Lower leg skin (tissue), 4 donors: ENCODE results near the gene DNAJC2. TPM values are rescaled to one million over a fixed set of nuclear protein-coding genes. Genes with fewer than 3 reads are reported as not detected.

Source experiments
- DNase-seq, 2 donors: peaks; one replicate each; pipeline ENCODE4 v3.0.0-alpha.2; 2019; ENCODE audit warnings: low spot score in 2 of 2
- H3K4me3 ChIP-seq: fragments of 200-600 bp; sonication (generic); 2 replicates; pipeline ENCODE4 v1.5.1; 2017; ENCODE audit warnings: mild to moderate bottlenecking, low read depth; ENCODE audit not compliant: poor library complexity, severe bottlenecking
- POLR2A ChIP-seq, 2 donors: fragments of 450-650 bp; IDR thresholded peaks; one replicate each; pipeline ENCODE4 v1.6.1; 2016 to 2017; ENCODE audit warnings: antibody characterized with exemption in 2 of 2, mild to moderate bottlenecking in 1 of 2, moderate library complexity in 1 of 2
- WGBS, 2 donors: methylation state at CpG; one replicate each; pipeline ENCODE4 v1.1.5; 2018; 5-methylcytosine and 5-hydroxymethylcytosine counted together
- intact Hi-C: fragments of 100-400 bp; cut with DNase I; formaldehyde crosslinking; loops from one replicate; pipeline ENCODE4 v1.15.0; 2023; ENCODE audit warnings: low total_unique reads
- total RNA-seq, 4 donors: library from RNA; depleted of rRNA; stranded (reverse); fragments of >200 nt; gene quantifications; one replicate each; pipeline ENCODE4 v1.1.0, GENCODE V29; 2016
- TF ChIP-seq, protein P1 (sequence below), 3 donors: fragments of 450-650 bp; IDR thresholded peaks; one replicate each; pipeline ENCODE4 v1.5.1; 2016; ENCODE audit warnings: antibody characterized with exemption in 3 of 3, mild to moderate bottlenecking in 3 of 3, moderate library complexity in 2 of 3

The DNAJC2 gene
- total RNA-seq, 4 donors from 2014 or later, result 8.7 to 17.9 (median 11.0) TPM

DNA sequence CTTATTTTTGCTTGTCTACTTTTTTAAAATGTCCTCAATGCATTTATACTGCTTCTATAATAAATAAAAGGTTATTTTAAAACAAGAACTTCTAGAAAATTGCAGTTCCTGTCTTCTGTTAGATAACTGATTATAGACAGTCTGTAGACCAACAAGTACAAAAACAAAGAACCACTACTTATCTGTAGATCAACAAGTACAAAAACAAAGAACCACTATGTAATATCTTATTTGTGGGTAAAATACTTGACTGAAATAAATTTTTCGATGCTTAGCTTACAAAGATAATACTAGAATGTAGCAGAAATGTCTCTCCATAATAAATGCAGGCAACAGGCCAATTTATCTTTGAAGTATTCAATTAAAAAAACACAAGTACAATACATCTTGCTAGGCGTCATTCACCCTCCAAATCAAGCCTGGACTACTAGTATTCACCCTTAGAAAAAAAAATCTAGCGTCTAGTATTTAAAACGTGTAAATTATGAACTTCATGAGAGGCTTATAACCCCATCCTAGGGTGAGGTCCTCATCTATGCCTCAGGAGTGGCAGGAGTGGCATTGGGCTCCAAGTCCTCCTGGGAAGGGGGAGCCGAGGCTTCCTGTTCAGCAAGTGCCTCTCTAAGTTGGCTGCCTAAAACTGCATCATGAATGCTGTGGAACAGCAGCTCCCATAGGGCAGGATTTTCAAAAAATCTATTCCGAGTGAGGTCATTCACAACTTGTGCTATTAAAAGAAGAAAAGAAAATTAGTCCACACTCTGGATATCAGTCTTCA, 29.5 kb upstream of the DNAJC2 start:
- no peak for DNase-seq
- 51 to 52% methylated on average over 6 of the region's 6 CpGs for WGBS, 2 donors
- intact Hi-C loops, result no loop called here
- no peak for TF ChIP-seq POLR2A (IDR thresholded peaks at IDR 0.05)
- TF ChIP-seq, protein P1, sequence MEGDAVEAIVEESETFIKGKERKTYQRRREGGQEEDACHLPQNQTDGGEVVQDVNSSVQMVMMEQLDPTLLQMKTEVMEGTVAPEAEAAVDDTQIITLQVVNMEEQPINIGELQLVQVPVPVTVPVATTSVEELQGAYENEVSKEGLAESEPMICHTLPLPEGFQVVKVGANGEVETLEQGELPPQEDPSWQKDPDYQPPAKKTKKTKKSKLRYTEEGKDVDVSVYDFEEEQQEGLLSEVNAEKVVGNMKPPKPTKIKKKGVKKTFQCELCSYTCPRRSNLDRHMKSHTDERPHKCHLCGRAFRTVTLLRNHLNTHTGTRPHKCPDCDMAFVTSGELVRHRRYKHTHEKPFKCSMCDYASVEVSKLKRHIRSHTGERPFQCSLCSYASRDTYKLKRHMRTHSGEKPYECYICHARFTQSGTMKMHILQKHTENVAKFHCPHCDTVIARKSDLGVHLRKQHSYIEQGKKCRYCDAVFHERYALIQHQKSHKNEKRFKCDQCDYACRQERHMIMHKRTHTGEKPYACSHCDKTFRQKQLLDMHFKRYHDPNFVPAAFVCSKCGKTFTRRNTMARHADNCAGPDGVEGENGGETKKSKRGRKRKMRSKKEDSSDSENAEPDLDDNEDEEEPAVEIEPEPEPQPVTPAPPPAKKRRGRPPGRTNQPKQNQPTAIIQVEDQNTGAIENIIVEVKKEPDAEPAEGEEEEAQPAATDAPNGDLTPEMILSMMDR (IDR thresholded peaks at IDR 0.05), result no peak
- no peak overlapping the region for H3K4me3 ChIP-seq

DNA sequence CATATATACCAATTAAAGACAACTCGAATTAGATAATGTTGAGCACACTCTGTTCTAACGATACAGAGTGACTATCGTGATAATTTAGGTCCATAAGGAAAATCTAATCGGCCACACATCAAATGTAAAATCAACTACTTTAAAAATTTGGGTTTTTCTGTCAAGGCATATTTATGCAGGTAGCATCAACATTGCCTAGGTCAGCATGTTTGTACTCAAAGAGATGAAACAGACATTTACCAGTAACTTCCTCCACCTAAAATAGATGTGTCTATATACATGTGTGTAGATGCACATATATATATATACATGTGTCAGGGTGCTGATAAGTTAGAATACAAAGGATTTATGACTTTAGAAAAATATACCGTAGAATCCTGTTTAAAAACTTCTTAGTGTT, 24.9 kb upstream of the DNAJC2 start:
- 93 to 95% methylated on average over 5 of the region's 5 CpGs for WGBS, 2 donors
- no peak overlapping the region for H3K4me3 ChIP-seq
- DNase-seq, result no peak
- TF ChIP-seq POLR2A (IDR thresholded peaks at IDR 0.05), result no peak
- TF ChIP-seq, protein P1 (IDR thresholded peaks at IDR 0.05), result no peak
- intact Hi-C loops, result no loop called here

DNA sequence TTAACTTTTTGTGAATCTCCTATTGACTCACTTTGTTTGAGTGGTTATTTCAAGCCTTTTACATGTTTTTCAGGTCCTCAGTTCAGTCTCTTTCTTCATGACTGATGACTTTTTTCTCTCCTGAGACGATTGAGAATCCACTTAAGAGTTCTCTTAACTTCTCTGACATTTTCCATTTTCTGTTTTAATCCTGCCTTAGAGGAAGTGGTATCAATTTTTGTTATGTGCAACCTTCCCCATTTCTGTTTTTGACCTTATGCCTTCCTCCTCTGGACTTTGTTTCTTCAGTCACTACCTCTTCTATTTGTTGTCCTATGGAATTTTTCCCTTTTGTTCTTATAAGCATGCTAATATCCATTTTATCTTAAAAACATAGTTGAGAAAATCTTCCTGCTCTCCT, 5.2 kb upstream of the DNAJC2 start:
- TF ChIP-seq, protein P1 (IDR thresholded peaks at IDR 0.05), result no peak
- no peak for TF ChIP-seq POLR2A (IDR thresholded peaks at IDR 0.05)
- intact Hi-C loops, result no loop called here

DNA sequence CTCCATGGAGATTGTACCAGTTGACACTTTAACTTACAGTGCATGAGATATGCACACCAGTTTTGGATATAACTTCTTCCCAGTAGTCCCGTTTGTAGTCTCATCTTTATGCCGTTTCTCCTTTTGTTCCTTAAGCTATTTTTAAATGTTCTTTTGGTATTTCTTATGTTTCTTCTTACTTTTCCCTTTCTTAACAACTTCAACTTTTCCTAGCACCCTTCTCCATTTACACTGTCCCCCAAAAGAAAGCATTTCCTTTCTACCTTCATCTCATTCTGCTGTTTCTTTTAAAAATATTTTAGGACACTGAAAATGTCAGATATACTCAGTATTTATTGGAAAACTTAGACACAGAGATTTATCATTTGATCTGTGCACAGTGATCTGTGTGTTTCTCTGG, 4.4 kb upstream of the DNAJC2 start:
- no peak overlapping the region for H3K4me3 ChIP-seq
- 24 to 31% methylated on average over 2 of the region's 2 CpGs for WGBS, 2 donors
- no peak for TF ChIP-seq POLR2A (IDR thresholded peaks at IDR 0.05)
- TF ChIP-seq, protein P1 (IDR thresholded peaks at IDR 0.05), result no peak
- DNase-seq, result no peak
- intact Hi-C loops, result no loop called here

More for the DNA sequence above, 5.2 kb upstream of the DNAJC2 start:
- no peak for DNase-seq
- WGBS, 2 donors, result 45 to 72% methylated on average over 1 of the region's 1 CpG
- H3K4me3 ChIP-seq, result no peak overlapping the region

DNA sequence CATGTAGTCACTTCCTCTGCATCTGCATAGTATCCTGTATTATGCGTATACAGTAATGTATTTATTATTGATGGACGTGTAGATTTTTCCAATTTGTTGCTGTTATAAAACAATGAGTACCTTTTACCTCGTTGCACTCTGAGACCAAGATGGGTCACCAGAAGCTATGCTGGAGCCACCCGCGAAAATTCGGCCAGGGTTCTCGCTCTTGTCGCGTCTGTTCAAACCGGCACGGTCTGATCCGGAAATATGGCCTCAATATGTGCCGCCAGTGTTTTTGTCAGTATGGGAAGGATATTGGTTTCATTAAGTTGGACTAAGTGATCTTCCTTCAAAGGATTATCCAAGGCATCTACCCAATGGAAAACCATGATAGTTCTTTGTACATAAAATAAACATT, 3.9 kb upstream of the DNAJC2 start:
- intact Hi-C loops, result no loop called here
- no peak for TF ChIP-seq POLR2A (IDR thresholded peaks at IDR 0.05)
- TF ChIP-seq, protein P1 (IDR thresholded peaks at IDR 0.05), result no peak
- peak overlapping the region; percentile 90 for H3K4me3 ChIP-seq
- no peak for DNase-seq
- WGBS, 2 donors, result 6 to 9% methylated on average over 13 of the region's 13 CpGs
